Neural progenitor cell (in vitro differentiated cells): ENCODE measurements around the gene PLA2G3.

Experiments
- CTCF ChIP-seq: fragments of 200-600 bp; sonication (generic); IDR thresholded peaks from 2 replicates; pipeline ENCODE4 v1.5.1; 2017; ENCODE audit warnings: antibody characterized with exemption, mild to moderate bottlenecking
- EZH2phosphoT487 ChIP-seq: fragments of 200-600 bp; sonication (generic); IDR thresholded peaks from 2 replicates; pipeline ENCODE4 v1.6.1; 2017; ENCODE audit warnings: antibody characterized with exemption

GRCh38 chr22:31095637-31096249 is 44.6 kb downstream of the PLA2G3 start:
- TF ChIP-seq CTCF (no peak), EZH2phosphoT487 (no peak)
